Activated naive CD8-positive, alpha-beta T cell treated with anti-CD3 and anti-CD28 coated beads, Interleukin-2, amount 50 U/mL, for 24 hours (primary cell): ENCODE measurements around the gene HILPDA.
"Not testable (repeated sequence)": the region's sequence is repeated elsewhere in the genome, so short reads cannot be mapped to it uniquely, and the experiment has no call there.

Experiments
- ATAC-seq: fragments of 150-1000 bp; cut with Tn5 transposase; one replicate; pipeline ENCODE4 v1.10.0; 2021
- DNase-seq: peaks from one replicate; pipeline ENCODE4 v3.0.0; 2021
- H3K27ac Mint-ChIP-seq: one replicate; pipeline ENCODE4 v1.8.0; 2021; ENCODE audit warnings: mild to moderate bottlenecking, mixed read lengths
- H3K27me3 Mint-ChIP-seq: one replicate; pipeline ENCODE4 v1.8.0; 2021; ENCODE audit warnings: mixed read lengths
- H3K36me3 Mint-ChIP-seq: one replicate; pipeline ENCODE4 v1.8.0; 2021; ENCODE audit warnings: low read depth, mixed read lengths
- H3K4me1 Mint-ChIP-seq: one replicate; pipeline ENCODE4 v1.8.0; 2021; ENCODE audit warnings: mixed read lengths
- H3K4me3 Mint-ChIP-seq: one replicate; pipeline ENCODE4 v1.8.0; 2021; ENCODE audit warnings: mild to moderate bottlenecking, moderate library complexity, mixed read lengths
- H3K9me3 Mint-ChIP-seq: one replicate; pipeline ENCODE4 v1.8.0; 2021; ENCODE audit warnings: mixed read lengths

Gene HILPDA

DNA sequence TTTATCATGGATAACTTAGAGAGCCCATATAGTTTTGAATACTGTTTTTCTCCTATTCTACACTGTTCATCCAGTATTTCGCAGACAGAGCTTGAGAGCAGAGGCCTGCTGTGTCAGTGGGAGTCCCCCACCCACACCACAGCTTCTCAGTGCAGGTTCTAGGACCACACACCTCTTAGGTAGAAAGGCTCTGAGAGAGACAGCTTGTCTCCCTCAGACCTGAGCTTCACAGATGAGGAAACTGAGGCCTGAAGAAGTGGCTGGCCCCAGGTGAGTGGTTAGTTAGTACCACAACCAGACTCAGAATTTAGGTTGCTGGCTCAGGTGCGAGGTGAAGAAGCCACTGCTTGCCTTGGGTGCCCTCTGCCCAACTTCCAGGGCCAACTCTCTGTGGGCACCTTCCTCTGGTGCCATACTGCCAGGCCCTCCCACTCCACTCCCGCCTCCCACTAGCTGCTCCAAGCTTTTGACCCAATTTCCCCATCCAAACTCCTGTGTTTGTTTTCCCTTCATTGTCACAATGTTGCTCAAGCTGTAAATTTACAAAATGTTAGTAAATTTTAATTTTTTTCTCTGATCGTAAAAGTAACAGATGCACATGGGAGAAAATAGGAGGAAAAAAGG lies 7.6 kb upstream of the HILPDA start:
- Mint-ChIP-seq H3K27ac (no peak overlapping the region), H3K27me3 (peaks cover 10% of the 10 kb centered on the region), H3K4me1 (peaks cover 53% of the 10 kb centered on the region), H3K36me3 (no peaks in the 10 kb centered on the region), H3K9me3 (peaks cover 4% of the 10 kb centered on the region), H3K4me3 (no peak overlapping the region)
- peak; percentile 55 for ATAC-seq
- no peak for DNase-seq

DNA sequence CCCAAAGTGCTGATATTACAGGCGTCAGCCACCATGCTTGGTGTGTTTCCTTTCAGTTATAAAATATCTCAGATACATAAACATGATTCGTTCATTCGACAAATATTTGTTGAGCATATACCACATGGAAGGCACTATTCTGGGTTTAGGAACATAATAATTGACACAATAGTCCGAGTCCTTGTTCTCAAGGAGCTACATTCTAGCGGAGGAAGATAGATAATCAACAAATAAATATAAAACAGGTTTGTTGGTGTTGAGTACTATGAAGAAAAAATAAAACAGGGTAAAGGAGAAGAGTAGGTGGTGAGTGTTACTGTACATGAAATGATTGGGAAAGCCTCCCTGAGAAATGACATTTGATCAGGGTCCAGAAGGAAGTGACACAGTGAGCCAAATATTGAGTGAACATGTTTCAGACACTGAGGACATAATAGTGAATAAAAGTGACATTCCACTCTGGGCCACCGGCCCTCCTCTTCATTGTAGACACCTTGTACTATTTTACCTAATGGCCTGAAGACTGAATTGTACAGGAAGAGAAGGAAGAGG lies 6.9 kb upstream of the HILPDA start:
- Mint-ChIP-seq H3K4me3 (no peak overlapping the region), H3K36me3 (no peaks in the 10 kb centered on the region), H3K4me1 (peaks cover 58% of the 10 kb centered on the region), H3K27ac (no peak overlapping the region), H3K27me3 (peaks cover 11% of the 10 kb centered on the region), H3K9me3 (peaks cover 4% of the 10 kb centered on the region)
- no peak for ATAC-seq
- DNase-seq, result no peak

DNA sequence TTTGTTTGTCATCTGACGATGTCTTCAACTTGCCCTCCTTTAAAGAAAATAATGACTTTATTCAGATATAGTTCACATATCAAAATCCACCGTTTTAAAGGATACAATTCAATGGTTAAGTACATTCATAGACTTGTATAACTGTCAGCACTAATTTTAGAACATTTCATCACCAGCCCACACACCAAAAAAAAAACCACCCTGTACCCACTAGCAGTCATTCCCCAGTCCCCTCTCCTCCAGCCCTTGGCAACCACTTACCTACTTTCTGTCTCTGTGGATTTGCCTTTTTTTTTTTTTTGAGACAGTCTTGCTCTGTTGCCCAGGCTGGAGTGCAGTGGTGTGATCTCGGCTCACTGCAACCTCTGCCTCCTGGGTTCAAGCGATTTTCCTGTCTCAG lies 5.3 kb upstream of the HILPDA start:
- Mint-ChIP-seq H3K27ac (peak overlapping the region; percentile 44), H3K9me3 (peaks cover 4% of the 10 kb centered on the region), H3K4me1 (peaks cover 70% of the 10 kb centered on the region), H3K27me3 (peaks cover 11% of the 10 kb centered on the region), H3K36me3 (no peaks in the 10 kb centered on the region), H3K4me3 (peak overlapping the region; percentile 24)
- no peak for DNase-seq
- peak; percentile 75 for ATAC-seq

DNA sequence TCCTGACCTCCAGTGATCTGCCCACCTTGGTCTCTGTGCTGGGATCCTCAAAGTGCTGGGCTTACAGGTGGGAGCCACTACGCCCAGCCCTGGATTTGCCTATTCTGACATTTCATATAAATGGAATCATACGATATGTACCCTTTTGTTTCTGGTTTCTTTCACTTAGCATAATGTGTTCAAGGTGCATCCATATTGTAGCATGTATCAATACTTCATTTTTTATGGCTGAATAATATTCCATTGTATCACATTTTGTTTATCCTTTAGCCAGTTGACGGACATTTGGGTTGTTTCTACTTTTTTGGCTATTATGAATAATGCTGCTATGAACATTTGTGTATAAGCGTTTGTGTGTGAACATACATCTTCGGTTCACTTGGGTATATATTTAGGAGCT lies 4.8 kb upstream of the HILPDA start:
- H3K27ac Mint-ChIP-seq, result peak overlapping the region; percentile 44
- ATAC-seq (no peak), DNase-seq (no peak)
- no peaks in the 10 kb centered on the region for H3K36me3 Mint-ChIP-seq
- peaks cover 71% of the 10 kb centered on the region for H3K4me1 Mint-ChIP-seq
- H3K27me3 Mint-ChIP-seq, result peaks cover 11% of the 10 kb centered on the region
- peaks cover 4% of the 10 kb centered on the region for H3K9me3 Mint-ChIP-seq
- H3K4me3 Mint-ChIP-seq, result peak overlapping the region; percentile 45

DNA sequence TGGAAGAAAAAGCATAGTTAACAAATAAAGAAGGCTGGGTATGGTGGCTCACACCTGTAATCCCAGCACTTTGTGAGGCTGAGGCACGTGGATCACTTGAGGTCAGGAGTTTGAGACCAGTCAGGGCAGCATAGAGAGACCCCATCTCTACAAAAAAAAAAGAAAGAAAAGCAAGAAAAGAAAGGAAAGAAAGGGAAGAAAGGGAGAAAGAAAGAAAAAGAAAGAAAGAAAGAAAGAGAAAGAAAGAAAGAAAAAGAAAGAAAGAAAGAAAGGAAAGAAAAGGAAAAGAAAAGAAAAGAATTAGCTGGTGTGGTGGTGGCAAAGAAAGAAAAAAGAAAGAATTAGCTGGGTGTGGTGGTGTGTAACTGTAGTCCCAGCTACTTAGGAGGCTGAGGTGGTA lies 3.1 kb upstream of the HILPDA start:
- Mint-ChIP-seq H3K27me3 (peaks cover 11% of the 10 kb centered on the region), H3K27ac (peak overlapping the region; percentile 38), H3K4me1 (peaks cover 79% of the 10 kb centered on the region), H3K36me3 (peaks cover 16% of the 10 kb centered on the region), H3K4me3 (peak overlapping the region; percentile 41), H3K9me3 (peaks cover 4% of the 10 kb centered on the region)
- ATAC-seq (no peak), DNase-seq (no peak)

DNA sequence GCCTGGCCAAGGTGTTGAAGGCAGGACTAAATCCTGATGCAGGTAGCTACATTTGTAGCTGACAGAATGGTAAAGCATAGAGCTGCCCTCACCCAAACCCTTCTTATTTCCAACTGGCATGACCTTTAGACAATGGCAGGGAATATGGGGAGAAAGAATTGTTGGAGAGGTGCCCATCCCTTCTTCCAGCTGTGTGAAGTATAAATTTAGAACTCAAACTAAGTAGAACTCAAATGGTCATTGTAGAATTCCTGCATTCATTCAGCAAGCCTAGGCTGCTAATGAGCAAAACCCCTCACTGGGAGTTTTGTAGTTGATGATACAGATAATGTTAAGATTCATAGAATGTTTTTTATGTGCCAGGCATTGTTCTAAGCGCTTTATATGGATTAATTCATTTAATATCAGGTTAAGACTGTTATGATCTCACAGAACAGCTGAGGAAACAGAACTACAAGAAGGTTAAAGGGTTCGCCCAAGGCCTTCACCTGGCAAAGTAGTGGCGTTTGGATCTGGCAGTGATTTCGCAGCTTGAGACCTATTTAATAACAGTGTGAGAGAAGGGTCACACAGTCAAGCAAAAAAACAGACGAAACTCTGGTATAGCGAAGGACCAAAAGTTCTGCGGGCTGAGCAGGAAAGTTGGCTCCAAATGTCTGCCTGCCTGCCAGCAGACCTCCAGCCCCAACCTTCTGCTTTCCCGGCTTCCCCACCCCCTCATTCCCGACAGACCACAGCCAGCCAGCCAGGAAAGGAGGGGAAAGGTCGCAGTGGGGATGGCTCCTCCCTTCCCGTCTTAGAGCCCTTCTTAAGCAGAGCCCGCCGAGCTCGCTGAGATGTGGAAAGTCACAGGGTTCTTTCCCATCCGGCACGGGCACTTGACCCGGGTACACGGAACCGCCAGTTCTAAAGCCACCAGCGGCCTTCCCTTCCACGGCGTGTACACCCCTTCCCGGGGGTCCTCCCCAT lies 1.6 kb upstream of the HILPDA start:
- H3K9me3 Mint-ChIP-seq, result peaks cover 4% of the 10 kb centered on the region

DNA sequence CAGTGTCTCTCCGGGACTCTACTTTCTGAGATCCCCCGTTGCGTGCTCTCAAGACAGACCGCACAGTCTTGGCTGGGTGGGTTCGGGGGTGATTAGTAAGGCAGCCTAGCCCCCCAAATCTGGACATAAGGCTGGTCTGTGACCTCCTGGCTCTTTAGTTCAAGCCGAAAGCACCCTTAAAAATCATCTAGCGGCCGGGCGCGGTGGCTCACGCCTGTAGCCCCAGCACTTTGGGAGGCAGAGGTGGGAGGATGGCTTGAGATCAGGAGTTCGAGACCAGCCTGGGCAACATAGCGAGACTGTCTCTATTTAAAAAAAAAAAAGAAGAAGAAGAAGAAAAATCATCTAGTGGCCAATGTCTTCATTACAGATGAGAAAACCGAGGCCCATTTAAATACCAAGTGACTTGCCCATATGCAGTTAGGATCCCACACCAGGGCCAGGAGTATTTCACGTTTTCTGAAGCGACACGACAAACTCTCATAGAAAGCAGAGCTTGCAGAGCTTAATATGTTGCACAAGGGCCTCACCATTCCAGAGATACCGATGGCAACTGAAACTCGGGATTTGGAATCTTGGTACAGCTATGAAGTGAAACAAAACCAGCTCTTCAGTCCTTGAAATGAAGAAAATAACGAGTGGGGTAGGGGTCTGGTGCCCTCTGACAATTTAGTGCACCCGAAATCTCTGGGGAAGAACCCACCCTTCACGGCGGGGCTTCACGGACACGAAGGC lies 703 bp upstream of the HILPDA start:
- Mint-ChIP-seq H3K27me3 (peaks cover 11% of the 10 kb centered on the region), H3K4me1 (peaks cover 82% of the 10 kb centered on the region), H3K36me3 (peaks cover 38% of the 10 kb centered on the region), H3K27ac (peak overlapping the region; percentile 97), H3K9me3 (peaks cover 4% of the 10 kb centered on the region), H3K4me3 (peak overlapping the region; percentile 96)
- DNase-seq (no peak), ATAC-seq (no peak)

More for the DNA sequence above, 1.6 kb upstream of the HILPDA start:
- peak overlapping the region; percentile 97 for H3K27ac Mint-ChIP-seq
- H3K27me3 Mint-ChIP-seq, result peaks cover 11% of the 10 kb centered on the region
- no peak for DNase-seq
- H3K4me1 Mint-ChIP-seq, result peaks cover 76% of the 10 kb centered on the region
- peak overlapping the region; percentile 39 for H3K4me3 Mint-ChIP-seq
- no peak for ATAC-seq
- H3K36me3 Mint-ChIP-seq, result peaks cover 30% of the 10 kb centered on the region

DNA sequence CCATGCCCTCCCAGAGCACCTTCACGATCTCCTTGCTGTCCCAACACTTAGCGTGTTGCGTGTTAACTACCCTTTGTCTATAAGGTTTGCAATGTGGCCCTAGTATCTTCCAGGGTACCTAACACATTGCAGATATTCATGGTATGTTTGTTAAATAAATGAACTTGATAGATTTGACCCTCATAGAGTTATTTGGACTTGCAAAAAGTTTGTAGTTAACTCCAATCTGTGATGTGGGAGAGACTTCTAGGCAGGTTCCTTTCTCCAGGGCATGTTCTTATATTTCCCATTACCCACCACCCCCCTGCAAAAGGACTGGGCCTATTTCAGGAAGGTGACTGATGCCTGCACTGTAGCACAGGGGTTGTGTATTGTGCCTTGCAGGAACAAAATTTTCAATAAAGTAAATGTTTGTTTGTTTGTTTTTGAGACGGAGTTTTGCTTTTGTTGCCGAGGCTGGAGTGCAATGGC lies 612 bp downstream of the HILPDA start:
- no peak for DNase-seq

DNA sequence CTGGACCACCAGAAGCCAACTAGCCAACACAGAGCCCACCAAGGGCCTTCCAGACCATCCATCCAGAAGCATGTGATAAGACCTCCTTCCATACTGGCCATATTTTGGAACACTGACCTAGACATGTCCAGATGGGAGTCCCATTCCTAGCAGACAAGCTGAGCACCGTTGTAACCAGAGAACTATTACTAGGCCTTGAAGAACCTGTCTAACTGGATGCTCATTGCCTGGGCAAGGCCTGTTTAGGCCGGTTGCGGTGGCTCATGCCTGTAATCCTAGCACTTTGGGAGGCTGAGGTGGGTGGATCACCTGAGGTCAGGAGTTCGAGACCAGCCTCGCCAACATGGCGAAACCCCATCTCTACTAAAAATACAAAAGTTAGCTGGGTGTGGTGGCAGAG lies 1.7 kb downstream of the HILPDA start:
- Mint-ChIP-seq H3K4me1 (peaks cover 61% of the 10 kb centered on the region), H3K36me3 (peaks cover 40% of the 10 kb centered on the region), H3K4me3 (peak overlapping the region; percentile 96), H3K27ac (peak overlapping the region; percentile 96)
- DNase-seq, H3K9me3 Mint-ChIP-seq, H3K27me3 Mint-ChIP-seq, ATAC-seq: not testable (repeated sequence)

More for the DNA sequence above, 612 bp downstream of the HILPDA start:
- Mint-ChIP-seq H3K27me3 (peaks cover 11% of the 10 kb centered on the region), H3K4me3 (peak overlapping the region; percentile 96), H3K4me1 (peaks cover 72% of the 10 kb centered on the region), H3K36me3 (peaks cover 38% of the 10 kb centered on the region), H3K27ac (peak overlapping the region; percentile 97), H3K9me3 (no peaks in the 10 kb centered on the region)
- ATAC-seq, result no peak

DNA sequence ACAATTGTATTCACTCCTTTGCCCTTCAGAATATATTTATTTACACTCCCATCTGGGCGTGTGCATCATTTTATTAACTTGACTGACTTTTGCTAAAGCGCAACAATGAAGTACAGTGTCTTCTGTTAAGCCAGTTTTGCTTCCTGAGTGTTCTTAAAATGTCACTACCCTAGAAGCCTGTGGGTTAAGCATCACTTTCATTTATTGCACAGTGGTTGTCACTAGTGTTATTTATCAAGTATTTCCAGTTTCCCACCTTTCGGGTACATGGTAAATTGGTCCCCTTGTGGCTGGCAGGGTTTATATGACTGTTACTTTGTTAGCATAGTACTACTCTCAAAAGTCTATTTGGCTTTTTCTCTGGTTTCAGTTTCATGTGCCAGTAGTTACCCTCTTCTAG lies 3.3 kb downstream of the HILPDA start:
- ATAC-seq, result peak; percentile 81
- Mint-ChIP-seq H3K36me3 (peaks cover 42% of the 10 kb centered on the region), H3K4me3 (peak overlapping the region; percentile 96), H3K9me3 (no peaks in the 10 kb centered on the region), H3K27ac (peak overlapping the region; percentile 96), H3K4me1 (peaks cover 48% of the 10 kb centered on the region), H3K27me3 (no peaks in the 10 kb centered on the region)
- no peak for DNase-seq

DNA sequence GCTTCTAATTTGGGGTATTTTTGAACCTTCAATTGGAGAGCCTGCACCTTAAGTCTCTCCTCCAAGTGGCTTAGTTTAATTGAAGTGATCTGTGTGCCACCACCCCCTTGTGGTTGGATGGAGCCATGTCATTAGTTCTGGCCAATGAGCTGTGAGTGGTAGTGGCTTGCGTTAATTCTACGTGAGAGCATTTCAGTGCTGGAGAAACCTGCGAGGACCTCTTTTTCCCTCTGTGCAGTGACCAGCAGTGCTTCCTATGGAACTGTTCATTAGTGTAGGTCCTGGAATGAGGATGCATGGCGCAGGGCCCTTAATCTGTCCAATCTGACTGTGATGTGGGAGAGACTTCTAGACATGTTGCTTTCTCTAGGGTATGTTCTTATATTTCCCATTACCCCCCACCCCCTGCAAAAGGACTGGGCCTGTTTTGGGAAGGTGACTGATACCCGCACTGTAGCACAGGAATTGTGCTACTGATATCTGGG lies 3.8 kb downstream of the HILPDA start:
- Mint-ChIP-seq H3K27me3 (no peaks in the 10 kb centered on the region), H3K36me3 (peaks cover 45% of the 10 kb centered on the region), H3K9me3 (no peaks in the 10 kb centered on the region), H3K4me1 (peaks cover 43% of the 10 kb centered on the region), H3K4me3 (peak overlapping the region; percentile 96), H3K27ac (peak overlapping the region; percentile 92)
- peak; percentile 57 for DNase-seq
- peak; percentile 44 for ATAC-seq

DNA sequence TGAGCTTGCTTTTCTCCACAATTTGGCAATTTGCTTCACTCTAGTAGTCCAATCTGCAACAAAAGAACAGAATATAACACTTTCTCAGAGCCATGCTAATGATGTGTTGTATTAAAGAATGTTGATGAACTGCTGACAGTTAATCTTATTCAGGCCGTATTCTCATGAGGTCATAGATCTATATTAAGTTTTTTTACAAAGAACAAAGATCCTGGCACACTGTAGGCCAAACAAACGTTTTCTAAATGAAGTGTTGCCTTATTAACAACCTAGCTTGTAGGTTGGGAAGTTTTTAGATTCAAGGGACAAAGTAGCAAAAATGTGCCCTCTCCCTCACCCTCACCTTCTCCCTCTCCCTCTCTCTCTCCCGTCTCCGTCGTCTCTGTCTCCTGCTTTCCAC lies 6.8 kb downstream of the HILPDA start:
- Mint-ChIP-seq H3K9me3 (no peaks in the 10 kb centered on the region), H3K4me3 (no peak overlapping the region), H3K36me3 (peaks cover 39% of the 10 kb centered on the region), H3K4me1 (peaks cover 25% of the 10 kb centered on the region), H3K27me3 (no peaks in the 10 kb centered on the region), H3K27ac (no peak overlapping the region)
- ATAC-seq, result no peak
- no peak for DNase-seq

DNA sequence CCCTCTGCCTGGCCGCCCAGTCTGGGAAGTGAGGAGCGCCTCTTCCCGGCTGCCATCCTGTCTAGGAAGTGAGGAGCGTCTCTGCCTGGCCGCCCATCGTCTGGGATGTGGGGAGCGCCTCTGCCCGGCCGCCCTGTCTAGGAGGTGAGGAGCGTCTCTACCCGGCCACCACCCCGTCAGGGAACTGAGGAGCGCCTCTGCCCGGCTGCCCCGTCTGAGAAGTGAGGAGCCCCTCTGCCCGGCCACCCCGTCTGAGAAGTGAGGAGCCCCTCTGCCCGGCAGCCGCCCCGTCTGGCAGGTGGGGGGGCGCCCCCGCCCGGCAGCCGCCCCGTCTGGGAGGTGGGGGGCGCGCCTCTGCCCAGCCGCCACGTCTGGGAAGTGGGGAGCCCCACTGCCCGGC lies 7.7 kb downstream of the HILPDA start:
- not testable (repeated sequence) for DNase-seq, H3K27ac Mint-ChIP-seq, H3K27me3 Mint-ChIP-seq, H3K4me3 Mint-ChIP-seq, ATAC-seq, H3K9me3 Mint-ChIP-seq
- Mint-ChIP-seq H3K4me1 (peaks cover 19% of the 10 kb centered on the region), H3K36me3 (peaks cover 32% of the 10 kb centered on the region)

DNA sequence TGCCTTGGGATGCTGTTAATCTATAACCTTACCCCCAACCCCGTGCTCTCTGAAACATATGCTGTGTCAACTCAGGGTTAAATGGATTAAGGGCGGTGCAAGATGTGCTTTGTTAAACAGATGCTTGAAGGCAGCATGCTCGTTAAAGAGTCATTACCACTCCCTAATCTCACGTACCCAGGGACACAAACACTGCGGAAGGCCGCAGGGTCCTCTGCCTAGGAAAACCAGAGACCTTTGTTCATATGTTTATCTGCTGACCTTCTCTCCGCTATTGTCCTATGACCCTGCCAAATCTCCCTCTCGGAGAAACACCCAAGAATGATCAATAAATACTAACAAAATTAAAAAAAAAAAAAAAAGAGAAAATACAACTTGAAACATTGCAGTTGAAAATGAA lies 8.3 kb downstream of the HILPDA start:
- H3K27me3 Mint-ChIP-seq, H3K4me3 Mint-ChIP-seq, ATAC-seq, H3K27ac Mint-ChIP-seq, H3K9me3 Mint-ChIP-seq, DNase-seq: not testable (repeated sequence)
- peaks cover 13% of the 10 kb centered on the region for H3K4me1 Mint-ChIP-seq
- peaks cover 26% of the 10 kb centered on the region for H3K36me3 Mint-ChIP-seq
